HepG2 (cell line): ENCODE data around the gene ARL6IP4. TPM values are rescaled to one million over a fixed set of nuclear protein-coding genes. Genes with fewer than 3 reads are reported as not detected.
A peak's percentile ranks its signal among the peaks of the same experiment; 100 is the strongest.

Experiments used
- KAT8 ChIP-seq: IDR thresholded peaks from 2 replicates; pipeline ENCODE4 v1.6.1; 2016; ENCODE audit warnings: missing genetic modification reagents, missing compliant biosample characterization
- KDM2A ChIP-seq: sonication (generic); formaldehyde crosslinking; IDR thresholded peaks from 2 replicates; pipeline ENCODE4 v1.4.0; 2020; ENCODE audit warnings: low read depth, missing genetic modification reagents, borderline replicate concordance
- MATR3 ChIP-seq: sonication (generic); formaldehyde crosslinking; IDR thresholded peaks from 2 replicates; pipeline ENCODE4 v1.4.0; 2020; ENCODE audit warnings: missing genetic modification reagents
- MYC ChIP-seq: sonication (generic); formaldehyde crosslinking; IDR thresholded peaks from 2 replicates; pipeline ENCODE4 v1.9.0; 2021; ENCODE audit warnings: missing genetic modification reagents, borderline replicate concordance
- NONO ChIP-seq, 2 experiments: fragments of 450-650 bp in 1 of 2; sonication (generic) in 1 of 2; formaldehyde crosslinking in 1 of 2; IDR thresholded peaks in 1 of 2; conservative IDR thresholded peaks in 1 of 2; 2 replicates each; pipeline versions ENCODE4 v1.6.1 to v1.8.0; 2017 to 2022; ENCODE audit warnings: mild to moderate bottlenecking in 1 of 2, missing genetic modification reagents in 1 of 2, moderate library complexity in 1 of 2
- POLR2A ChIP-seq, 2 experiments: IDR thresholded peaks; 2 replicates each; pipeline ENCODE4 v1.6.1; 2011; ENCODE audit warnings: low read depth in 2 of 2, low read length in 2 of 2, mild to moderate bottlenecking in 1 of 2, moderate library complexity in 1 of 2; ENCODE audit not compliant: insufficient read depth in 1 of 2
- SAFB2 ChIP-seq: sonication (generic); formaldehyde crosslinking; IDR thresholded peaks from 2 replicates; pipeline ENCODE4 v1.5.1; 2020; ENCODE audit warnings: missing genetic modification reagents, low read depth, mild to moderate bottlenecking, borderline replicate concordance
- SIN3A ChIP-seq: IDR thresholded peaks from 2 replicates; pipeline ENCODE4 v1.6.1; 2011; ENCODE audit warnings: low read depth, mild to moderate bottlenecking, control low read depth, low read length, borderline replicate concordance
- SMAD1 ChIP-seq: sonication (generic); formaldehyde crosslinking; IDR thresholded peaks from 2 replicates; pipeline ENCODE4 v1.4.0; 2020; ENCODE audit warnings: missing genetic modification reagents, low read depth, mild to moderate bottlenecking, borderline replicate concordance
- ZNF350 ChIP-seq: sonication (generic); formaldehyde crosslinking; IDR thresholded peaks from 2 replicates; pipeline ENCODE4 v1.4.0; 2020; ENCODE audit warnings: mild to moderate bottlenecking, low read depth, missing genetic modification reagents, borderline replicate concordance
- ZNF75D ChIP-seq: sonication (generic); formaldehyde crosslinking; IDR thresholded peaks from 2 replicates; pipeline ENCODE4 v1.8.1; 2023; ENCODE audit warnings: missing genetic modification reagents, mild to moderate bottlenecking, borderline replicate concordance
- polyA plus RNA-seq, 8 experiments: library from polyadenylated mRNA; depleted of rRNA in 3 of 8; stranded (reverse) in 7 of 8; unstranded in 1 of 8; fragments of >200 nt; fragmentation: Illumina TruSeq in 4 of 8; extraction: Trizol in 4 of 8; gene quantifications; 2 replicates each; pipeline versions ENCODE4 v1.2.1 to v1.2.3, GENCODE V29; 2011 to 2016; ENCODE audit warnings: low read depth in 4 of 8, missing spikeins in 1 of 8, mixed read lengths in 1 of 8; ENCODE audit not compliant: insufficient read depth in 1 of 8
- total RNA-seq, 5 experiments: library from RNA; depleted of rRNA; stranded (reverse); fragments of >200 nt; fragmentation: Illumina TruSeq; extraction: Trizol; gene quantifications; 2 replicates each; pipeline ENCODE4 v1.2.3, GENCODE V29; 2016; ENCODE audit warnings: low read depth in 1 of 5
- TF ChIP-seq, protein P1 (sequence below): sonication (generic); formaldehyde crosslinking; IDR thresholded peaks from 2 replicates; pipeline ENCODE4 v1.5.0; 2020; ENCODE audit warnings: mild to moderate bottlenecking, missing genetic modification reagents
- TF ChIP-seq, protein P2 (sequence below): sonication (generic); formaldehyde crosslinking; IDR thresholded peaks from 2 replicates; pipeline ENCODE4 v1.5.0; 2020; ENCODE audit warnings: mild to moderate bottlenecking, missing genetic modification reagents, borderline replicate concordance
- TF ChIP-seq, protein P3 (sequence below), 2 experiments: sonication (generic) in 1 of 2; formaldehyde crosslinking in 1 of 2; IDR thresholded peaks; 2 replicates each; pipeline versions ENCODE4 v1.4.0 to v1.6.1; 2018 to 2020; ENCODE audit warnings: missing genetic modification reagents in 2 of 2, borderline replicate concordance in 1 of 2, low read depth in 1 of 2, mild to moderate bottlenecking in 1 of 2, missing biosample characterization in 1 of 2
- TF ChIP-seq, protein P4 (sequence below): sonication (generic); formaldehyde crosslinking; IDR thresholded peaks from 2 replicates; pipeline ENCODE4 v1.4.0; 2020; ENCODE audit warnings: mild to moderate bottlenecking, low read depth, missing genetic modification reagents

ARL6IP4 gene
- total and polyA plus RNA-seq, 2 of the 13 experiments (the other 11 are each of a cell fraction or from before 2014, with no cell fraction given): 155 to 220 TPM

DNA sequence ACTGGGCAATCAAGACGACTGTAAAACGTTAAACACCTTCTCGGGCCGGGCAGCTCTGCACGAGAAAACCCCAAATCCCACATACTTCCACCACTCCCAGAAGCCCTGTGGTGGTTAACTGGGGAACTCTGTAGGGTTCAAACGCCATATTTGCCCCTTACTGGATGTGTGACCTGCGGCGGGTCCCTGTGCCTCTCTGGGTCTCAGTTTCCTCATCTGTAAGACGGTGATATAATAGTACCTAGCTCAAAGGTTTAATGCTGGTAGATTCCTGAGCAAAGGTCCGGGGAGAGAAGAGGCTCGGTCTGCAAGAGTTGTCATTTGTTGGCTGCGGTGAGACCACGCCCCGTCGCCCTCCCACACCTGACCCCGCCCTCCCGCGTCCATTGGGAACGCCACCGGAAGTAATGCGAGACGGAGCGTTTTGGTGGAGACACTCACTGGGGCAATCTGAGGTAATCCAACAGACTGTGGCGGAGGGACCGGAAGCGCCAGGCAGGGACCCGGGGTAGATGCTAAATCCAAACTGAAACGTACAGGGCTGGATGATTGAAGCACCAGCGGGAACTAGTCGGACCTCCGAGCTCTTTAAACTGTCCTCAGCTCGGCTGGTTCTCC lies 6.1 kb upstream of the ARL6IP4 start (continued):
- TF ChIP-seq, protein P1, sequence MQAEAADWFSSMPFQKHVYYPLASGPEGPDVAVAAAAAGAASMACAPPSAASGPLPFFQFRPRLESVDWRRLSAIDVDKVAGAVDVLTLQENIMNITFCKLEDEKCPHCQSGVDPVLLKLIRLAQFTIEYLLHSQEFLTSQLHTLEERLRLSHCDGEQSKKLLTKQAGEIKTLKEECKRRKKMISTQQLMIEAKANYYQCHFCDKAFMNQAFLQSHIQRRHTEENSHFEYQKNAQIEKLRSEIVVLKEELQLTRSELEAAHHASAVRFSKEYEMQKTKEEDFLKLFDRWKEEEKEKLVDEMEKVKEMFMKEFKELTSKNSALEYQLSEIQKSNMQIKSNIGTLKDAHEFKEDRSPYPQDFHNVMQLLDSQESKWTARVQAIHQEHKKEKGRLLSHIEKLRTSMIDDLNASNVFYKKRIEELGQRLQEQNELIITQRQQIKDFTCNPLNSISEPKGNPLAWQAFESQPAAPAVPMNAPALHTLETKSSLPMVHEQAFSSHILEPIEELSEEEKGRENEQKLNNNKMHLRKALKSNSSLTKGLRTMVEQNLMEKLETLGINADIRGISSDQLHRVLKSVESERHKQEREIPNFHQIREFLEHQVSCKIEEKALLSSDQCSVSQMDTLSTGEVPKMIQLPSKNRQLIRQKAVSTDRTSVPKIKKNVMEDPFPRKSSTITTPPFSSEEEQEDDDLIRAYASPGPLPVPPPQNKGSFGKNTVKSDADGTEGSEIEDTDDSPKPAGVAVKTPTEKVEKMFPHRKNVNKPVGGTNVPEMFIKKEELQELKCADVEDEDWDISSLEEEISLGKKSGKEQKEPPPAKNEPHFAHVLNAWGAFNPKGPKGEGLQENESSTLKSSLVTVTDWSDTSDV (CRISPR knock-in tag): no peak
- TF ChIP-seq, protein P2, sequence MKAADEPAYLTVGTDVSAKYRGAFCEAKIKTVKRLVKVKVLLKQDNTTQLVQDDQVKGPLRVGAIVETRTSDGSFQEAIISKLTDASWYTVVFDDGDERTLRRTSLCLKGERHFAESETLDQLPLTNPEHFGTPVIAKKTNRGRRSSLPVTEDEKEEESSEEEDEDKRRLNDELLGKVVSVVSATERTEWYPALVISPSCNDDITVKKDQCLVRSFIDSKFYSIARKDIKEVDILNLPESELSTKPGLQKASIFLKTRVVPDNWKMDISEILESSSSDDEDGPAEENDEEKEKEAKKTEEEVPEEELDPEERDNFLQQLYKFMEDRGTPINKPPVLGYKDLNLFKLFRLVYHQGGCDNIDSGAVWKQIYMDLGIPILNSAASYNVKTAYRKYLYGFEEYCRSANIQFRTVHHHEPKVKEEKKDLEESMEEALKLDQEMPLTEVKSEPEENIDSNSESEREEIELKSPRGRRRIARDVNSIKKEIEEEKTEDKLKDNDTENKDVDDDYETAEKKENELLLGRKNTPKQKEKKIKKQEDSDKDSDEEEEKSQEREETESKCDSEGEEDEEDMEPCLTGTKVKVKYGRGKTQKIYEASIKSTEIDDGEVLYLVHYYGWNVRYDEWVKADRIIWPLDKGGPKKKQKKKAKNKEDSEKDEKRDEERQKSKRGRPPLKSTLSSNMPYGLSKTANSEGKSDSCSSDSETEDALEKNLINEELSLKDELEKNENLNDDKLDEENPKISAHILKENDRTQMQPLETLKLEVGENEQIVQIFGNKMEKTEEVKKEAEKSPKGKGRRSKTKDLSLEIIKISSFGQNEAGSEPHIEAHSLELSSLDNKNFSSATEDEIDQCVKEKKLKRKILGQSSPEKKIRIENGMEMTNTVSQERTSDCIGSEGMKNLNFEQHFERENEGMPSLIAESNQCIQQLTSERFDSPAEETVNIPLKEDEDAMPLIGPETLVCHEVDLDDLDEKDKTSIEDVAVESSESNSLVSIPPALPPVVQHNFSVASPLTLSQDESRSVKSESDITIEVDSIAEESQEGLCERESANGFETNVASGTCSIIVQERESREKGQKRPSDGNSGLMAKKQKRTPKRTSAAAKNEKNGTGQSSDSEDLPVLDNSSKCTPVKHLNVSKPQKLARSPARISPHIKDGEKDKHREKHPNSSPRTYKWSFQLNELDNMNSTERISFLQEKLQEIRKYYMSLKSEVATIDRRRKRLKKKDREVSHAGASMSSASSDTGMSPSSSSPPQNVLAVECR: peak; percentile 70; the same call in 1 of the 2 replicates
- peak; percentile 50; the same call in 1 of the 2 replicates for TF ChIP-seq KDM2A (CRISPR knock-in tag)
- TF ChIP-seq MYC (CRISPR knock-in tag): no peak
- TF ChIP-seq ZNF75D (CRISPR knock-in tag): no peak
- TF ChIP-seq, protein P3, sequence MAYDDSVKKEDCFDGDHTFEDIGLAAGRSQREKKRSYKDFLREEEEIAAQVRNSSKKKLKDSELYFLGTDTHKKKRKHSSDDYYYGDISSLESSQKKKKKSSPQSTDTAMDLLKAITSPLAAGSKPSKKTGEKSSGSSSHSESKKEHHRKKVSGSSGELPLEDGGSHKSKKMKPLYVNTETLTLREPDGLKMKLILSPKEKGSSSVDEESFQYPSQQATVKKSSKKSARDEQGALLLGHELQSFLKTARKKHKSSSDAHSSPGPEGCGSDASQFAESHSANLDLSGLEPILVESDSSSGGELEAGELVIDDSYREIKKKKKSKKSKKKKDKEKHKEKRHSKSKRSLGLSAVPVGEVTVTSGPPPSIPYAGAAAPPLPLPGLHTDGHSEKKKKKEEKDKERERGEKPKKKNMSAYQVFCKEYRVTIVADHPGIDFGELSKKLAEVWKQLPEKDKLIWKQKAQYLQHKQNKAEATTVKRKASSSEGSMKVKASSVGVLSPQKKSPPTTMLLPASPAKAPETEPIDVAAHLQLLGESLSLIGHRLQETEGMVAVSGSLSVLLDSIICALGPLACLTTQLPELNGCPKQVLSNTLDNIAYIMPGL (CRISPR knock-in tag; IDR thresholded peaks at IDR 0.05; ENCODE audit: borderline replicate concordance in 1 of 2, low read depth in 1 of 2): peak; percentile 69 to 83; a peak in 3 of 4 replicates
- peak in 1 of 2 experiments; percentile 43; a peak in 1 of 4 replicates for TF ChIP-seq POLR2A (IDR thresholded peaks at IDR 0.05; ENCODE audit: insufficient read depth in 1 of 2, low read depth in 2 of 2, low read length in 2 of 2)
- TF ChIP-seq KAT8 (CRISPR knock-in tag): peak; percentile 94
- no peak for TF ChIP-seq NONO (IDR thresholded peaks at IDR 0.05)
- TF ChIP-seq NONO (CRISPR knock-in tag; conservative IDR thresholded peaks at IDR 0.05): 0 out of 2 replicates have a peak, but pooled peaks have one; percentile 53
- TF ChIP-seq SAFB2 (CRISPR knock-in tag): peak; percentile 27; the same call in 1 of the 2 replicates
- no peak for TF ChIP-seq MATR3 (CRISPR knock-in tag)
- TF ChIP-seq ZNF350 (CRISPR knock-in tag): peak; percentile 69
- TF ChIP-seq SMAD1 (CRISPR knock-in tag): no peak
- TF ChIP-seq SIN3A: peak; percentile 77; the same call in 1 of the 2 replicates
- TF ChIP-seq, protein P4, sequence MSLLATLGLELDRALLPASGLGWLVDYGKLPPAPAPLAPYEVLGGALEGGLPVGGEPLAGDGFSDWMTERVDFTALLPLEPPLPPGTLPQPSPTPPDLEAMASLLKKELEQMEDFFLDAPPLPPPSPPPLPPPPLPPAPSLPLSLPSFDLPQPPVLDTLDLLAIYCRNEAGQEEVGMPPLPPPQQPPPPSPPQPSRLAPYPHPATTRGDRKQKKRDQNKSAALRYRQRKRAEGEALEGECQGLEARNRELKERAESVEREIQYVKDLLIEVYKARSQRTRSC: no peak
